Activated CD4-positive, alpha-beta T cell treated with anti-CD3 and anti-CD28 coated beads, Interleukin-10, Interleukin-2, amounts not matched to agents 100 ng/mL and 50 ng/mL, durations not matched to agents 16 hours and 8 hours (primary cell): ENCODE results near the gene SALL1.

Source experiments
- DNase-seq: peaks from one replicate; pipeline ENCODE4 v3.0.0-alpha.2; 2020

The SALL1 gene

GRCh38 chr16:51155820-51156806 lies 5.0 kb upstream of the SALL1 start:
- DNase-seq: no peak

- no peak for DNase-seq
These were observed 4.1 kb upstream of the SALL1 start for GRCh38 chr16:51155199-51155607.

GRCh38 chr16:51154271-51155171 lies 3.5 kb upstream of the SALL1 start:
- no peak for DNase-seq

GRCh38 chr16:51153577-51154031 lies 2.5 kb upstream of the SALL1 start:
- DNase-seq: no peak

- no peak for DNase-seq
These were observed 1.9 kb upstream of the SALL1 start for GRCh38 chr16:51152691-51153576.

- no peak for DNase-seq
These were observed 1.0 kb upstream of the SALL1 start for GRCh38 chr16:51151961-51152663.

- no peak for DNase-seq
These were observed 428 bp upstream of the SALL1 start for GRCh38 chr16:51151435-51151960.

GRCh38 chr16:51150165-51150887 lies 744 bp downstream of the SALL1 start:
- no peak for DNase-seq

GRCh38 chr16:51149721-51150164 lies 1.3 kb downstream of the SALL1 start:
- no peak for DNase-seq

DNA sequence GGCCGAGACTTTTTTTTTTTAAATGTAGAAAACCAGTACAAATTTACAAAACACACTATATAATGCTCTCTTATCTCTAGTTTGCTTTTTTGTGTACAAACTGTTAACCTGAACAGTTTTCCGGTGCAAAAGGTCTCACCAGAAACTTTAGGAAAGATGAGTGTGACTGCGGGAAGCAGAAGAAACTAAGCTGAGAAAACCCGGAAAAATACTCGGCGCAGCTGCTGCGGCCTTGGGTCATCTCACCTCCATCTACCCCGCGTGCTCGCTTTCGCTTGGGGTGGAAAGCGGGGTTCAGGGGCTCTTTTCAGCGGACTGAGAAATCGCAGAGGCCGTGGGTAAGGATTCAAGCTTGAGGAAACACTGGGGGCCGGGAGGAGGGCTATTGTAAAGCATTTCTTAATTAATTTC lies 1.8 kb downstream of the SALL1 start:
- DNase-seq: no peak

DNA sequence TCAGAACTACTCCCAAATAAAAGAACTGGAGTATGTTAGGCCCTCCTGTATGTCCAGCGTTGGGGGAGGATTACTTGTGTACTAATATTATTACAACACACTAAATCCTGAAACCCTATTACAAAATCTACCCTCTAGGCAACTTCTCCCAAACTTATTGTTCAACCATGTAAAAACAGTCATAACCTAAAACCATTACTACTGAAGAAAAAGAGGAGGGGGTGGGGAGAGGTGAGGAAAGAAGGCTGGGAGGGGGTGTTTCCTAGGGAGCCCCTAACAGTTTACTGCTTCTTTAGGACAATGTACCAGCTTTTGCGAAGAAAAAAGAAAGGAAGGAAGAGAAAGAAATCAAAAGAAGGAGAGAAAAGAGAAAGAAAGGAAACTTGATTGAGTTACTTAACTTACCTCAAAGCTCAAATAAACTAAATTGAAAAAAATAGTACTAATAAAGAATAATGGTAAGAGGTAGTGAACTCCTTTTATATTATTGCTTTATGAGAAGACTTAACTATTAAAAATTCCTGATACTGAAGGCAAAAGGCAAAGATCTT lies 2.3 kb downstream of the SALL1 start:
- DNase-seq: no peak

DNA sequence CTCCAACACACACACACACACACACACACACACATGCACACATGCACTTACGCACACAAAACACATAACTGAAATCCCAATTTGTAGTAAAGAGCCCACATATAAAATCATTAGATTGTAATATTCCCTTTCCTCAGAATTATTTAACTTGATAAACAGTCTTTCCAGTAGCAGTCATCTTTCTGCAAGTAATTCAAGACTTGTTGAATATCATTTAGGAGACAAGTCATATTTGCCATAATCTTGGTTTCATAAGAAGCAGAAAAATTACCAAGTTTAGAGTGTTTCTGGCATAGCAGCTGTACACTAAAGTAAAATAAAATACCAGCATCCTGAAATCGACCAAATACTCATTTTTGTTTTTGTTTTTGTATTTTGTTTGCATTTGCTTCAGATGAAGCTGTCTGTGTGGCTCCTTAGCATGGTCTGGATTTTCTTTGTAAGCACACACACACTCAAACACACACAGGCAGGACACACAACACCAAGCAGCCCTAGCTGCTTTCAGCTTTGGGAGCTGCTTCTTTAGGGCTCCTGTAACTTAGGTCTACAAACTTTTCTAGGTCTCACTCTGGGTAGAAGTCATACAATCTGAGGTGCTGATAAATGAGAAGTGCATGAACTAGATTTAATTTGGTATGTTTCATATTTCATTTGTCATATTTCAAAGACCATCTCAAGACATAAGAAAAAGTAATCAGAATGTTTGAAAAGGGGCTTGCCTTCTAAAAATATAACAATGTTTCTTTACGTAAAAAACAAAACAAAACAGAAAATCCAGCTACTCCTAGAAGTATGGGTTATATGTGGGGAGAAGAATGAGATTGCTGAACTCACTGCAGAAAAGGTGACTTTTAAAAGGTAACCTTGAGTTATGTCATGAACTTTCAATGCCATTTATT lies 3.0 kb downstream of the SALL1 start:
- DNase-seq: no peak

DNA sequence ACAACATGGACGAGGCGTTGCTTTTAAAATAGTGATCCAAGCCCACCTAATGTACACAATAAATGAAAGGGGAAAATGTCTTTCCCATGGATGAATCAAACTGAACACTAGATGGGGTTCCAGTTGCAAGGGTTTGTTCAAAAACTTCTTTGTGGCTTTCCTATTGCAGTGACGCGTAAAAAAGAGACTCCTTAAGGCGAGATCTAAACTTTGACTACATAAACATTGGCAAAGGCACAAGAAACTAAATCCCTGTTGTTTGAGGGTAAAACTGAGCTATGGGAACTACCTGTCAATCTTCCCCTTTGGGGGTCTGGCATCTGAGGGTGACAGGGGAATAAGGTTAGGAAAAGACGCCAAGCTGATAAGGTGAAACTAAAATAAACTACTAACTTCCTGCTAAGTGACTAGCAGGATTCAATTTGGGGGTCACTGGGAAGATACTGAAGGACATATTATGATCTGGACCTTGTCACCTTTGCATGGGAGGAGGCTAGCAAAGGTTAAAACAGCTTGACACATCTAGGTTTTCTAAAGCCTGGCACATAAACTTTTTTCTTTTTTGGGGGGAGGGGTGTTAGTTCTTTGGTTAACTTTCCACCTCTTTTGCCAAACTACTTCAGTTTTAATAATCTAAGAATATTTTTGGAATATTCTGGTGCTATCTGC lies 4.7 kb downstream of the SALL1 start:
- DNase-seq: no peak

- DNase-seq: no peak
These were observed 6.9 kb downstream of the SALL1 start for GRCh38 chr16:51144203-51144602.

DNA sequence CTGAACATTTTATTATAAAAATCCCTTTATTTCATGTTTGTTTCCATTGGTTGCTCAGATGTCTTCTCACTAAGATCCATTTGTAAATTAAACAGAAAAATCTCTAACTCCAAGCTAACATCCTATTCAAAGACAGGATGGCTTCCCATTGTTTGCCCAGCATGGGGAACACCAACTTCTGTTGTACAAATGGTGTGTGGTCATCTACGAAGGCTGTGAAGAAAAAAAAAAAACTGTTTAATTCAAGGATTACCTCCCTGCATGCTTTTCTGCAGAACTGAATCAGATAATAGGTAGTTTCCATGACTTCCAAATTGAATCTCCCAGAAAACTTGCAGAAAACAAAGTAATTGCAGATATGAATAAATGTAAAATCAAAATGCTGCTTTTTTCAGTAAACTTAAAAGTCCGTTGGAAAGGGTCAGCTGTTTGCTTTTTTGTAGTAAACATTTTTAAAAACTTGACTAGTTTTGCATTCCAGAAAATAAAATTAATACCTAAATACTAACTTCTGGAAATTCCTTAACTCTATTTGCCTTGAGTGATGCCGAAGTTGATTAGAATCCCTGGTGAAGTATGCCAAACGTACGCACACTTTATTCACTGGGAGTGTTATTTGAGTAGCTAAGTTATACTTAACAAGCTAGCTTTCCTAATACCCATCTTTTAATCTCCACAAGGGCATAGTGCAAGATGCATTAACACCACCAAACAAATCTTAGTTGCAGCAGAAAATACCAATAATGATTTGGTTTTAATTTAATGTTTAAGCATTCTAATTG lies 7.7 kb downstream of the SALL1 start:
- no peak for DNase-seq

DNA sequence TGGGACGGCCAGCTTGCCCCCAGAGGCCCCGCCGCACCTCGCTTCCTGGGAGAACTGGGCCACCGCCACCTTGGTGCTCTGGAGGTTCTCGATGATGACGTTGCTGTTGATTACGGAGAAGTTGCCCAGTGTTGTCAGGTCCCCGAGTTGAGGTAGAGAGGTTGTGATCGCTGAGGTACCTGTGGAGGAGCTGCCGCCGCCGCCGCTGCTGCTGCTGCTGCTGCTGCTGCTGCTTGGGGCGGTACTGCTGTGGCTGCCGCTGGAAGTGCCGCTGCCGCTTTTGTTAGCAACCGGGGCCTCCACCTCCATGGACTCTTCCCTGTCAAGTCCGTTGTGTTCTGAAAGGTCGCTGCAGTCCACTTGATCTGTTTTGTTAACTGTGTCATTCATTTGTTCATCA lies 9.5 kb downstream of the SALL1 start:
- DNase-seq: no peak

DNA sequence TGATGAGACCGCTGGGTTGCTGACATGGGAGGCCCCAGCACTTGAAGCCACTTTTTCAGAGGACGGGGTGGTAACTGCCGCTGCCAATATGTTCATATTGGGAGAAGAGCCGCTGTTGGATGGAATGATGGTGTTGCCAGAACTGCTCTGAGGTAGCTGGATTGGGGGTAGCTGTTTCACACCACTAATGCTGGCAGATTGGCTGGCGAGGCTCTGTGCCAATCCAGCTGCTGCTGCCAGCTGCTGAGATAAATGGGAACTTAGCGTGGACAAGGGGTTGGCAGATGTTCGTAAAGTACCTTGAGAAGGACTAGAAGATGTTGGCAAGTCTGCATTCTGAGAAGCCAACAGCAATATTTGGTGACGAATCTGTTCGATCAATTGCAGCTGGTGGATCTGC lies 10.0 kb downstream of the SALL1 start:
- no peak for DNase-seq

GRCh38 chr16:51140112-51140511 lies 11.0 kb downstream of the SALL1 start:
- no peak for DNase-seq
